Measurements from ENCODE around the gene TSPAN3.

- TF ChIP-seq CTCF (IDR thresholded peaks at IDR 0.05 in 4 of 5, conservative IDR thresholded peaks at IDR 0.05 in 1 of 5): peak; percentile 36 to 63 (median 54)
- TF ChIP-seq POLR2A (IDR thresholded peaks at IDR 0.05): no peak
Measured at GRCh38 chr15:77118882-77119321, 48.0 kb upstream of the TSPAN3 start.

Data from gastrocnemius medialis (tissue), 4 donors.